HG03575 (cell line): ENCODE measurements around the gene PHLPP1.
"Not testable (repeated sequence)": the region's sequence is repeated elsewhere in the genome, so short reads cannot be mapped to it uniquely, and the experiment has no call there.

Source experiments
- ATAC-seq: cut with Tn5 transposase; IDR thresholded peaks from one replicate; pipeline ENCODE4 v1.9.1; 2021; ENCODE audit not compliant: unreplicated experiment, insufficient number of reproducible peaks, low FRiP score; ENCODE audit errors: extremely low read depth

The PHLPP1 gene

GRCh38 chr18:62737241-62737873 is 22.0 kb downstream of the PHLPP1 start:
- ATAC-seq = no peak

GRCh38 chr18:62738639-62739038 is 23.3 kb downstream of the PHLPP1 start:
- no peak for ATAC-seq

- ATAC-seq = no peak
These were observed 24.6 kb downstream of the PHLPP1 start for GRCh38 chr18:62739911-62740310.

- ATAC-seq = not testable (repeated sequence)
These were observed 25.3 kb downstream of the PHLPP1 start for GRCh38 chr18:62740650-62741049.

- ATAC-seq = no peak
These were observed 25.8 kb downstream of the PHLPP1 start for GRCh38 chr18:62741118-62741566.

GRCh38 chr18:62741584-62741983 is 26.2 kb downstream of the PHLPP1 start:
- ATAC-seq = no peak

GRCh38 chr18:62744076-62744968 is 29.0 kb downstream of the PHLPP1 start:
- ATAC-seq = no peak

- no peak for ATAC-seq
These were observed 29.9 kb downstream of the PHLPP1 start for GRCh38 chr18:62745089-62745751.

GRCh38 chr18:62749389-62749788 is 34.0 kb downstream of the PHLPP1 start:
- ATAC-seq = no peak

- no peak for ATAC-seq
These were observed 36.0 kb downstream of the PHLPP1 start for GRCh38 chr18:62751341-62751821.

- ATAC-seq = no peak
These were observed 36.6 kb downstream of the PHLPP1 start for GRCh38 chr18:62751977-62752376.

GRCh38 chr18:62754026-62754425 is 38.7 kb downstream of the PHLPP1 start:
- no peak for ATAC-seq

GRCh38 chr18:62755454-62755853 is 40.1 kb downstream of the PHLPP1 start:
- ATAC-seq = no peak

GRCh38 chr18:62755946-62756345 is 40.6 kb downstream of the PHLPP1 start:
- ATAC-seq = no peak

- ATAC-seq = no peak
These were observed 42.2 kb downstream of the PHLPP1 start for GRCh38 chr18:62757399-62758010.

GRCh38 chr18:62758591-62758990 is 43.2 kb downstream of the PHLPP1 start:
- no peak for ATAC-seq

GRCh38 chr18:62759704-62760402 is 44.5 kb downstream of the PHLPP1 start:
- ATAC-seq = no peak

GRCh38 chr18:62760403-62760734 is 45.0 kb downstream of the PHLPP1 start:
- ATAC-seq = no peak

- no peak for ATAC-seq
These were observed 47.8 kb downstream of the PHLPP1 start for GRCh38 chr18:62763101-62763521.
